Common myeloid progenitor, CD34-positive (primary cell): ENCODE results near the gene SNRPD1.
"Not testable (repeated sequence)": the region's sequence is repeated elsewhere in the genome, so short reads cannot be mapped to it uniquely, and the experiment has no call there.

Experiments
- CTCF ChIA-PET: fragments of 350-600 bp; sonication (Branson Sonifier 250); formaldehyde crosslinking; loops from one replicate; lab custom pipeline; 2021; ENCODE audit warnings: antibody characterized with exemption; lab: Charles Lee
- POLR2A ChIA-PET: fragments of 350-600 bp; sonication (Branson Sonifier 250); formaldehyde crosslinking; loops from one replicate; lab custom pipeline; 2021; ENCODE audit warnings: antibody characterized with exemption; lab: Charles Lee
- DNase-seq, 3 donors: peaks; one replicate each; pipeline versions ENCODE4 v3.0.0 to v3.0.0-alpha.2; 2013
- H3K27ac ChIP-seq, 2 experiments: 1 replicate in 1 of 2; 2 replicates in 1 of 2; pipeline ENCODE4 v1.7.0; 2013; ENCODE audit warnings: inconsistent platforms in 2 of 2, low read length in 2 of 2, mild to moderate bottlenecking in 2 of 2, low read depth in 1 of 2, moderate library complexity in 1 of 2; ENCODE audit not compliant: severe bottlenecking in 2 of 2, insufficient read depth in 1 of 2, poor library complexity in 1 of 2
- H3K27me3 ChIP-seq, 5 experiments: replicated peaks in 2 of 5; 1 replicate in 3 of 5; 2 replicates in 2 of 5; pipeline versions ENCODE4 v1.6.1 to v1.7.0; 2013; ENCODE audit warnings: low read length in 4 of 5, mild to moderate bottlenecking in 2 of 5, moderate library complexity in 2 of 5, inconsistent platforms in 1 of 5; ENCODE audit not compliant: insufficient read depth in 5 of 5, control insufficient read depth in 4 of 5
- H3K36me3 ChIP-seq, 4 experiments: 1 replicate in 2 of 4; 2 replicates in 2 of 4; pipeline versions ENCODE4 v1.6.1 to v1.7.0; 2013; ENCODE audit warnings: low read length in 3 of 4, control low read depth in 1 of 4, mild to moderate bottlenecking in 1 of 4; ENCODE audit not compliant: control insufficient read depth in 4 of 4, insufficient read depth in 4 of 4
- H3K4me1 ChIP-seq, 4 experiments: 1 replicate in 3 of 4; 2 replicates in 1 of 4; pipeline versions ENCODE4 v1.6.1 to v1.7.1; 2013; ENCODE audit warnings: low read length in 3 of 4, mild to moderate bottlenecking in 3 of 4, control low read depth in 1 of 4, inconsistent platforms in 1 of 4, moderate library complexity in 1 of 4; ENCODE audit not compliant: control insufficient read depth in 4 of 4, insufficient read depth in 4 of 4; ENCODE audit errors: control extremely low read depth in 1 of 4
- H3K4me3 ChIP-seq, 7 experiments: 1 replicate in 4 of 7; 2 replicates in 3 of 7; pipeline versions ENCODE4 v1.5.1 to v1.7.0; 2013; ENCODE audit warnings: mild to moderate bottlenecking in 7 of 7, low read length in 6 of 7, moderate library complexity in 6 of 7, inconsistent platforms in 2 of 7, low read depth in 2 of 7, control low read depth in 1 of 7; ENCODE audit not compliant: insufficient read depth in 4 of 7, control insufficient read depth in 1 of 7; ENCODE audit errors: extremely low read depth in 1 of 7
- H3K9me3 ChIP-seq, 5 experiments: 1 replicate in 4 of 5; 2 replicates in 1 of 5; pipeline versions ENCODE4 v1.6.1 to v1.7.1; 2013; ENCODE audit warnings: low read length in 4 of 5, mild to moderate bottlenecking in 2 of 5, inconsistent platforms in 1 of 5, low read depth in 1 of 5, moderate library complexity in 1 of 5; ENCODE audit not compliant: control insufficient read depth in 4 of 5, insufficient read depth in 2 of 5; ENCODE audit errors: control extremely low read depth in 1 of 5
- WGBS: methylation state at CpG from one replicate; pipeline ENCODE4 v1.1.5; 2013; ENCODE audit not compliant: insufficient coverage; 5-methylcytosine and 5-hydroxymethylcytosine counted together

The SNRPD1 gene

DNA sequence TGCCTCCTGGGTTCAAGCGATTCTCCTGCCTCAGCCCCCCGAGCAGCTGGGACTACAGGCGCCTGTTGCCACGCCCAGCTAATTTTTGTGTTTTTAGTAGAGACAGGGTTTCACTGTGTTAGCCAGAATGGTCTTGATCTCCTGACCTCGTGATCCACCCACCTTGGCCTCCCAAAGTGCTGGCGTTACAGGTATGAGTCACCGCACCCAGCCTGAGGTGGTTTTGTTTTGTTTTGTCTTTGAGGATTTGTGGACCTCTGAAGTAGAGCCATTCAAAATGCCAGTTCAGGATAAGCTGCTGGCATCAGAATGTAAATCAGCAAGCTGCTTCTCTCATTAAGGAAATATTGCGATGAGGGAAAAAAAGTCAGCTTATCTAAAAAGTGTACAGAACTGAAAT, 63.2 kb downstream of the SNRPD1 start:
- H3K9me3 ChIP-seq, H3K27me3 ChIP-seq, H3K27ac ChIP-seq, DNase-seq, H3K36me3 ChIP-seq, CTCF ChIA-PET, POLR2A ChIA-PET, H3K4me3 ChIP-seq: not testable (repeated sequence)
- WGBS: 100% methylated on average over 5 of the region's 8 CpGs
- peaks cover 2 to 13% (median 9%) of the 10 kb centered on the region in 4 experiments for H3K4me1 ChIP-seq

DNA sequence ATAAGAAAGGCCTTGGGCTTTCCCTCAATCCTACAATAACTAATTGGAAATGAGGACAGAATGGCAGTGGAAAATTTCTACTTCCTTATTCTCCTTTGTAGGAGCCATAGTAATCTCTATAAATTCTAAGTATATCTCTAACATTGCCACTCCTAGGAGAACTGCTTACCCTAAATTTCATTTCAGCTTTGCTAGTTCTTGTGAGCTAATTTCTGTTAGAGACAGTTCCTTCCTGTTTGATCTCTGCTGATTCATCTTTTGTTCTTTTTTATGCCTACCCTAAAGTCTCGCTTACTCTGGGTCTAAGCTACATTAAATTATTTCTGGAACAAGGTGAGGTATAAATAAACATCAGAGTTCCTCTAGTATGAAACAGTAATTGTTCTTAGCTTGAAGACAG, 66.7 kb downstream of the SNRPD1 start:
- H3K27ac ChIP-seq: peak overlapping the region; percentile 35 to 76
- POLR2A ChIA-PET: interaction anchor here (1.3 kb wide), 1 partner anchor 61 kb away, joined by 5 read pairs; the partner anchor contains the start of gene MIB1
- CTCF ChIA-PET: interaction anchor here (0.7 to 1.5 kb wide), 4 partner anchors 14 to 45 kb away, joined by 3 to 5 read pairs (median 3); partner anchors contain the start of gene ABHD3

DNA sequence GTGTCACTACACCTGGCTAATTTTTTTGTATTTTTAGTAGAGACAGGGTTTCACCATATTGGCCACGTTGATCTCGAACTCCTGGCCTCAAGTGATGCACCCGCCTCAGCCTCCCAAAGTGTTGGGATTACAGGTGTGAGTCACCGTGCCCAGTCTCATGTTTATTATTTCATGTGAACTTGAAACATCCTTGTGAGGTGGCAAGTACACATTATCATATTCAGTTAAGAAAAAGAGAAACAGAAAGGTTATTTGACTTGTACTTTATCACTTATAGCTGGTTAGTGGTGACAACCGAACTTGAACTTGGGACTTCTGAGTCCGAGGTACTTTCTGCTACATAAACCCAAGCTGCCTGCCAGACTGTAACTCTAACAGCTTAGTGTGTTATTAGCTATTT, 68.0 kb downstream of the SNRPD1 start:
- Histone ChIP-seq H3K27me3 (no peaks in the 10 kb centered on the region), H3K4me3 (no peak overlapping the region), H3K9me3 (no peaks in the 10 kb centered on the region), H3K27ac (no peak overlapping the region), H3K4me1 (peaks cover 4 to 27% (median 14%) of the 10 kb centered on the region in 4 experiments), H3K36me3 (peaks cover 0 to 15% (median 2%) of the 10 kb centered on the region in 4 experiments)
- no peak for DNase-seq
- CTCF ChIA-PET: interaction anchor here (0.9 to 1.5 kb wide), 4 partner anchors 19 to 51 kb away, joined by 3 to 5 read pairs (median 4); partner anchors contain the start of gene ABHD3
- POLR2A ChIA-PET: no interaction called here
- no CpG with 5 or more reads among the region's 6 CpGs for WGBS

More for the DNA sequence above, 66.7 kb downstream of the SNRPD1 start:
- Histone ChIP-seq H3K9me3 (no peaks in the 10 kb centered on the region), H3K4me3 (peak overlapping the region in 4 of 7 experiments; percentile 4 to 43 (median 10)), H3K27me3 (no peaks in the 10 kb centered on the region), H3K36me3 (peaks cover 0 to 11% (median 1%) of the 10 kb centered on the region in 4 experiments), H3K4me1 (peaks cover 4 to 27% (median 14%) of the 10 kb centered on the region in 4 experiments)
- DNase-seq: peak; percentile 14 to 47 (median 36)
- no CpG with 5 or more reads among the region's 1 CpG for WGBS

DNA sequence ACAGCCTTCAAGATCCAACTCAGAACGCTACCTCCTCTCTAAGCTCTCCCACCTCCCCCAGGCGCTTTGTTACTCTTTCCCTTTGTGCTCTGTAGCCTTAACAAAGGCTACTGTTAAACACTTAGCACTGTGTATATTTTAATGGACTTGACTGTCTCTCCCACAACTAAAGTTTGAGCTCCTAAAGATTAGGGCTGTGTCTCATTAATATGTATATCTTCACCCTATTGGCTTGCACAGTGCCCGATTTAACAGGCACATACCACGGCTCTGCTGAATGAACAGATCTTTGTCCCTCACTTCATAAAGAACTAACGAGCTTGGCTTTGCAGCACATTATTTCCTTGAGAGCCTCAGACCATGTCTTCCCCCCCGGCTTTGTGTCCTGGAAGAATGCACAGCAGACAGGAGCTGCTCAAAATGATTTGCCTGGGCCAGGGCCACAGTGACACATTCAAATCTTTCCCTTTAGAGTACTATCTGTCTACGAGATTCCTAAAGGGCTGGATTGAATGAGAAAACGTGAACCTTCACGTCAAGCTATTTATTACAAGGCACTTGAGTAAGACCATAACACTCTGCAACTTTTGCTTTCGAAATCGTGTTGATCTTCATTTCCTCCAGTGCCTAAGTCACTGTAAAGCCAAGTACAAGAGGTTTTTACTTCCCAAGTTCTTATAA, 70.4 kb downstream of the SNRPD1 start:
- no peaks in the 10 kb centered on the region for H3K27me3 ChIP-seq
- ChIA-PET POLR2A (interaction anchor here (1.0 to 1.3 kb wide), 2 partner anchors 19 to 21 kb away, joined by 4 to 5 read pairs; partner anchors contain the start of gene ABHD3), CTCF (interaction anchor here (0.6 to 1.3 kb wide), 4 partner anchors 9 to 171 kb away, joined by 3 to 5 read pairs (median 4); partner anchors contain the start of gene SNRPD1)
- 14% methylated on average over 9 of the region's 11 CpGs for WGBS
- H3K27ac ChIP-seq: peak overlapping the region; percentile 77 to 88
- H3K4me1 ChIP-seq: peaks cover 11 to 36% (median 21%) of the 10 kb centered on the region in 4 experiments
- no peaks in the 10 kb centered on the region for H3K9me3 ChIP-seq
- H3K36me3 ChIP-seq: peaks cover 0 to 20% (median 1%) of the 10 kb centered on the region in 4 experiments
- DNase-seq: peak; percentile 74 to 87 (median 82)
- peak overlapping the region in 6 of 7 experiments; percentile 55 to 81 (median 68) for H3K4me3 ChIP-seq
